Measurements from ENCODE around the gene KLHL40. TPM values are rescaled to one million over a fixed set of nuclear protein-coding genes. Genes with fewer than 3 reads are reported as not detected.

Gene KLHL40
- total and polyA plus RNA-seq, 5 donors from 2014 or later = not detected

- peaks cover 0 to 12% (median 0%) of the 10 kb centered on the region in 4 donors for H3K4me1 Mint-ChIP-seq
- peaks cover 10% of the 10 kb centered on the region for H3K27me3 Mint-ChIP-seq
- Histone ChIP-seq H3K27me3 (ENCODE audit: control insufficient read depth, insufficient read depth, low read length) (no peaks in the 10 kb centered on the region), H3K27ac (ENCODE audit: insufficient read depth, low read length, poor library complexity, severe bottlenecking) (no peak overlapping the region), H3K9me3 (ENCODE audit: control insufficient read depth in 2 of 2, low read length in 2 of 2) (no peaks in the 10 kb centered on the region), H3K36me3 (ENCODE audit: control insufficient read depth, insufficient read depth, low read length) (no peaks in the 10 kb centered on the region), H3K4me1 (ENCODE audit: control insufficient read depth, insufficient read depth, low read length, poor library complexity, severe bottlenecking) (no peaks in the 10 kb centered on the region), H3K4me3 (ENCODE audit: low read depth, low read length) (no peak overlapping the region)
- DNase-seq (peak in 1 of 3 donors; percentile 7), ATAC-seq (ENCODE audit: low read depth in 2 of 2) (no peak)
- H3K4me3 Mint-ChIP-seq = no peak overlapping the region
- peaks cover 0 to 3% (median 0%) of the 10 kb centered on the region in 7 donors for H3K9me3 Mint-ChIP-seq
- H3K27ac Mint-ChIP-seq = no peak overlapping the region
- H3K36me3 Mint-ChIP-seq = no peaks in the 10 kb centered on the region
Measured at GRCh38 chr3:42685891-42686820, 819 bp downstream of the KLHL40 start.

- peaks cover 10% of the 10 kb centered on the region for H3K27me3 Mint-ChIP-seq
- ATAC-seq (ENCODE audit: low read depth in 2 of 2) = no peak
- no peaks in the 10 kb centered on the region for H3K4me1 ChIP-seq (ENCODE audit: control insufficient read depth, insufficient read depth, low read length, poor library complexity, severe bottlenecking)
- peaks cover 0 to 1% (median 0%) of the 10 kb centered on the region in 7 donors for H3K9me3 Mint-ChIP-seq
- no peak overlapping the region for H3K4me3 ChIP-seq (ENCODE audit: low read depth, low read length)
- no peaks in the 10 kb centered on the region for H3K36me3 ChIP-seq (ENCODE audit: control insufficient read depth, insufficient read depth, low read length)
- no peaks in the 10 kb centered on the region for H3K27me3 ChIP-seq (ENCODE audit: control insufficient read depth, insufficient read depth, low read length)
- no peak for DNase-seq
- no peaks in the 10 kb centered on the region for H3K9me3 ChIP-seq (ENCODE audit: control insufficient read depth in 2 of 2, low read length in 2 of 2)
- H3K4me3 Mint-ChIP-seq = no peak overlapping the region
- H3K27ac Mint-ChIP-seq = no peak overlapping the region
- no peak overlapping the region for H3K27ac ChIP-seq (ENCODE audit: insufficient read depth, low read length, poor library complexity, severe bottlenecking)
- peaks cover 0 to 12% (median 0%) of the 10 kb centered on the region in 4 donors for H3K4me1 Mint-ChIP-seq
- no peaks in the 10 kb centered on the region for H3K36me3 Mint-ChIP-seq
Measured at GRCh38 chr3:42686832-42687650, 1.7 kb downstream of the KLHL40 start.

- no peaks in the 10 kb centered on the region for H3K27me3 ChIP-seq (ENCODE audit: control insufficient read depth, insufficient read depth, low read length)
- Mint-ChIP-seq H3K4me3 (no peak overlapping the region), H3K27me3 (peaks cover 6% of the 10 kb centered on the region), H3K36me3 (no peaks in the 10 kb centered on the region), H3K4me1 (peaks cover 0 to 12% (median 0%) of the 10 kb centered on the region in 4 donors), H3K27ac (no peak overlapping the region), H3K9me3 (peaks cover 0 to 1% (median 0%) of the 10 kb centered on the region in 7 donors)
- no peak overlapping the region for H3K4me3 ChIP-seq (ENCODE audit: low read depth, low read length)
- H3K9me3 ChIP-seq (ENCODE audit: control insufficient read depth in 2 of 2, low read length in 2 of 2) = no peaks in the 10 kb centered on the region
- ATAC-seq (ENCODE audit: low read depth in 2 of 2) (no peak), DNase-seq (no peak)
- H3K27ac ChIP-seq (ENCODE audit: insufficient read depth, low read length, poor library complexity, severe bottlenecking) = no peak overlapping the region
- no peaks in the 10 kb centered on the region for H3K36me3 ChIP-seq (ENCODE audit: control insufficient read depth, insufficient read depth, low read length)
- no peaks in the 10 kb centered on the region for H3K4me1 ChIP-seq (ENCODE audit: control insufficient read depth, insufficient read depth, low read length, poor library complexity, severe bottlenecking)
Measured at GRCh38 chr3:42688016-42688415, 2.7 kb downstream of the KLHL40 start.

- Histone ChIP-seq H3K36me3 (ENCODE audit: control insufficient read depth, insufficient read depth, low read length) (no peaks in the 10 kb centered on the region), H3K4me3 (ENCODE audit: low read depth, low read length) (no peak overlapping the region), H3K27me3 (ENCODE audit: control insufficient read depth, insufficient read depth, low read length) (no peaks in the 10 kb centered on the region), H3K9me3 (ENCODE audit: control insufficient read depth in 2 of 2, low read length in 2 of 2) (no peaks in the 10 kb centered on the region), H3K4me1 (ENCODE audit: control insufficient read depth, insufficient read depth, low read length, poor library complexity, severe bottlenecking) (no peaks in the 10 kb centered on the region), H3K27ac (ENCODE audit: insufficient read depth, low read length, poor library complexity, severe bottlenecking) (no peak overlapping the region)
- Mint-ChIP-seq H3K36me3 (no peaks in the 10 kb centered on the region), H3K4me1 (peaks cover 0 to 12% (median 0%) of the 10 kb centered on the region in 4 donors), H3K27me3 (peaks cover 5% of the 10 kb centered on the region), H3K27ac (no peak overlapping the region), H3K9me3 (peaks cover 0 to 1% (median 0%) of the 10 kb centered on the region in 7 donors), H3K4me3 (no peak overlapping the region)
- DNase-seq (no peak), ATAC-seq (ENCODE audit: low read depth in 2 of 2) (no peak)
Measured at GRCh38 chr3:42688487-42689420, 3.4 kb downstream of the KLHL40 start.

- Mint-ChIP-seq H3K36me3 (no peaks in the 10 kb centered on the region), H3K27me3 (peaks cover 2% of the 10 kb centered on the region), H3K4me1 (peaks cover 0 to 12% (median 0%) of the 10 kb centered on the region in 4 donors), H3K9me3 (peaks cover 0 to 1% (median 0%) of the 10 kb centered on the region in 7 donors), H3K4me3 (no peak overlapping the region), H3K27ac (no peak overlapping the region)
- no peak for ATAC-seq (ENCODE audit: low read depth in 2 of 2)
- H3K36me3 ChIP-seq (ENCODE audit: control insufficient read depth, insufficient read depth, low read length) = no peaks in the 10 kb centered on the region
- DNase-seq = no peak
- H3K4me3 ChIP-seq (ENCODE audit: low read depth, low read length) = no peak overlapping the region
- no peak overlapping the region for H3K27ac ChIP-seq (ENCODE audit: insufficient read depth, low read length, poor library complexity, severe bottlenecking)
- no peaks in the 10 kb centered on the region for H3K4me1 ChIP-seq (ENCODE audit: control insufficient read depth, insufficient read depth, low read length, poor library complexity, severe bottlenecking)
- no peaks in the 10 kb centered on the region for H3K27me3 ChIP-seq (ENCODE audit: control insufficient read depth, insufficient read depth, low read length)
- no peaks in the 10 kb centered on the region for H3K9me3 ChIP-seq (ENCODE audit: control insufficient read depth in 2 of 2, low read length in 2 of 2)
Measured at GRCh38 chr3:42689421-42690014, 4.2 kb downstream of the KLHL40 start.

GRCh38 chr3:42690191-42690590 is 4.9 kb downstream of the KLHL40 start:
- Mint-ChIP-seq H3K27ac (no peak overlapping the region), H3K4me3 (no peak overlapping the region), H3K4me1 (peaks cover 0 to 12% (median 0%) of the 10 kb centered on the region in 4 donors), H3K27me3 (no peaks in the 10 kb centered on the region), H3K36me3 (no peaks in the 10 kb centered on the region), H3K9me3 (peaks cover 0 to 1% (median 0%) of the 10 kb centered on the region in 7 donors)
- H3K27me3 ChIP-seq (ENCODE audit: control insufficient read depth, insufficient read depth, low read length) = no peaks in the 10 kb centered on the region
- no peaks in the 10 kb centered on the region for H3K4me1 ChIP-seq (ENCODE audit: control insufficient read depth, insufficient read depth, low read length, poor library complexity, severe bottlenecking)
- no peak for DNase-seq
- no peak for ATAC-seq (ENCODE audit: low read depth in 2 of 2)
- H3K36me3 ChIP-seq (ENCODE audit: control insufficient read depth, insufficient read depth, low read length) = no peaks in the 10 kb centered on the region
- H3K9me3 ChIP-seq (ENCODE audit: control insufficient read depth in 2 of 2, low read length in 2 of 2) = no peaks in the 10 kb centered on the region
- H3K4me3 ChIP-seq (ENCODE audit: low read depth, low read length) = no peak overlapping the region
- no peak overlapping the region for H3K27ac ChIP-seq (ENCODE audit: insufficient read depth, low read length, poor library complexity, severe bottlenecking)

Measured in CD4-positive, CD25-positive, alpha-beta regulatory T cell (primary cell).